HG02678 (cell line): ENCODE results near the gene FARS2.

Source experiments
- ATAC-seq: cut with Tn5 transposase; IDR thresholded peaks from one replicate; pipeline ENCODE4 v1.9.1; 2021; ENCODE audit warnings: mild to moderate bottlenecking, moderate library complexity; ENCODE audit not compliant: unreplicated experiment

The FARS2 gene

GRCh38 chr6:5248302-5249098, 12.8 kb upstream of the FARS2 start:
- no peak for ATAC-seq

- ATAC-seq: no peak
Measured at GRCh38 chr6:5249451-5250122, 11.7 kb upstream of the FARS2 start.

GRCh38 chr6:5250451-5250850, 10.9 kb upstream of the FARS2 start:
- ATAC-seq: no peak

GRCh38 chr6:5250911-5251310, 10.4 kb upstream of the FARS2 start:
- ATAC-seq: no peak

GRCh38 chr6:5256952-5257351, 4.4 kb upstream of the FARS2 start:
- ATAC-seq: no peak

GRCh38 chr6:5257400-5257799, 3.9 kb upstream of the FARS2 start:
- ATAC-seq: no peak

GRCh38 chr6:5259428-5259827, 1.9 kb upstream of the FARS2 start:
- no peak for ATAC-seq

- peak; percentile 69 for ATAC-seq
Measured at GRCh38 chr6:5260111-5260620, 1.1 kb upstream of the FARS2 start.

GRCh38 chr6:5261545-5262109, 314 bp downstream of the FARS2 start:
- ATAC-seq: no peak

- no peak for ATAC-seq
Measured at GRCh38 chr6:5266423-5266822, 5.1 kb downstream of the FARS2 start.

GRCh38 chr6:5270093-5270680, 8.9 kb downstream of the FARS2 start:
- no peak for ATAC-seq

- ATAC-seq: no peak
Measured at GRCh38 chr6:5271926-5272325, 10.6 kb downstream of the FARS2 start.

GRCh38 chr6:5274231-5274630, 12.9 kb downstream of the FARS2 start:
- ATAC-seq: no peak

GRCh38 chr6:5275497-5275896, 14.2 kb downstream of the FARS2 start:
- no peak for ATAC-seq

GRCh38 chr6:5276581-5276980, 15.3 kb downstream of the FARS2 start:
- no peak for ATAC-seq

- no peak for ATAC-seq
Measured at GRCh38 chr6:5277589-5277988, 16.3 kb downstream of the FARS2 start.

GRCh38 chr6:5278047-5278446, 16.7 kb downstream of the FARS2 start:
- ATAC-seq: no peak

GRCh38 chr6:5278565-5279120, 17.3 kb downstream of the FARS2 start:
- no peak for ATAC-seq

- ATAC-seq: no peak
Measured at GRCh38 chr6:5279891-5280338, 18.6 kb downstream of the FARS2 start.

GRCh38 chr6:5280920-5281319, 19.6 kb downstream of the FARS2 start:
- ATAC-seq: no peak

- ATAC-seq: no peak
Measured at GRCh38 chr6:5282191-5282623, 20.9 kb downstream of the FARS2 start.
